GM18519 (cell line): ENCODE data around the gene UBE2U.

Experiments used
- ATAC-seq: cut with Tn5 transposase; IDR thresholded peaks from one replicate; pipeline ENCODE4 v1.9.1; 2021; ENCODE audit warnings: mild to moderate bottlenecking, moderate library complexity; ENCODE audit not compliant: unreplicated experiment, low FRiP score

The UBE2U gene, protein sequence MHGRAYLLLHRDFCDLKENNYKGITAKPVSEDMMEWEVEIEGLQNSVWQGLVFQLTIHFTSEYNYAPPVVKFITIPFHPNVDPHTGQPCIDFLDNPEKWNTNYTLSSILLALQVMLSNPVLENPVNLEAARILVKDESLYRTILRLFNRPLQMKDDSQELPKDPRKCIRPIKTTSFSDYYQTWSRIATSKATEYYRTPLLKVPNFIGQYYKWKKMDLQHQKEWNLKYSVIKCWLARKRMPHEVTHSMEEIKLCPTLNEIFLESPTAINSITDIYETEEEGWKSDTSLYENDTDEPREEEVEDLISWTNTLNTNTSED

DNA sequence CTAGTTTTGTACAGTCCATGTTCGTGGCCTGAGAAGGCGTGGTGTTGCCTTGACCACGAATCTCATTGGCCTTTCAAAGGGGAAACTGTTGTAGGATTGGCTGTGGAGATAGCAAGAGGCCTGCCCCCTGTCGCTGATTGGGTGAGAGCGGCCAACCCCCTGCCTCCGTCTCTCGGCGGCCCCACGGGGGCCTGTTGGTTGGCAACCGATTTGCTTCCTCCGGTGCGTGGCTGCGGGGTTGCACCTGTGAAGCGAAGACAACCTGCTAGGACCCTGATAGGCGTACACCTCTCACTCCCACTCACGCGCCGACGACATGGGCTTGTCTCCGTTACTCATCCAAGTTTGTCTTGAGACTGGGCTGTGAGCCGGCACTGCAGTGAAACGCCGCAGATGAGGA lies at the start of gene UBE2U:
Gene UBE2U, plus strand, starts transcription at position 204 of the 400 bp plus-strand sequence. CDS start 428 bp downstream, outside the sequence.
- ATAC-seq, result no peak

DNA sequence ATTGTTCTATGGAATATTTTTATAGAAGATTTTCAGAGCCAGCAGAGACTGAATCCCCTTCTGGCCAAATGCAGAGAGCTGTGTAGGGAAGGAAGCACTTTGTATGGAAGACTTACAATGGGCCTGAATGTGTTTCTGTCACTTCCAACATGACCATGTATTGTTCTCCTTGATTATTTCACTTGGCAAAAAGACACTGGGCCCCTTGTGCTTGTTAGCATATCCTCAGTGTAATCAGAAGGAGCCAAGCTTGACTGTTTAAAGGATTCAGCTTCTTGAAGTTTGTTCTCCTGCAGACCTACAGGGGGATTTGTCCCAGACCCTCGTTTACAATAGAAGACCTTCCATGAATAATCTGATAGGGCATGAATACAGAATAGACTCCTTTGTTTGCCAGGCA lies 48.1 kb upstream of the UBE2U start:
- no peak for ATAC-seq

DNA sequence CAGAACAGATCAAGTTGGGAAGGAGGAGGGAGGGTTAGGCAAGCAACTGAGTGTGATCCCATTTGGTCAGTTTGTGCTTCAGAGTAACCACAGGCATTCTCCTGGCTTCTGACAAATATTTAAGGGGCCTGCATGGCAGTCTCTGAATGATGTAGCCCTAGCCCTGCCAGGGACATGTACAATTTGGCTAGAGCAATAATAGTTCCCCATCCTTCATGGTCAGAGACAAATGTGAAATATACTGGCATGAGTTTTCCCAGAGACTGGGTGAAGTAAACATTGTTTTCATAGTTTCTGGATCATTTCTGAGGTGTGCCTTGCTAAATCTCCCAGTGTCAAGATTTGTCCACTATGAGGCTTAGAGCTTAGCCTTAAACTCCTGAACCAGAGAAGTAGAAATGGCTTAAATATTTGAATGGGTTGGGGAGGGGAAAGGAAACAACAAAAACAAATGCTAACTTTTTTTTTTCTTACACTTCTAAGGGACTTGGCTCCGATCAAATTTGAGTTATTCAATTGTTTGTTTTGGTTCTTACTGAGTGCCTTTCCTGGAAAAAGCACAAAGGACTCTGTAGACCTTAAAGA lies 42.0 kb upstream of the UBE2U start:
- no peak for ATAC-seq

DNA sequence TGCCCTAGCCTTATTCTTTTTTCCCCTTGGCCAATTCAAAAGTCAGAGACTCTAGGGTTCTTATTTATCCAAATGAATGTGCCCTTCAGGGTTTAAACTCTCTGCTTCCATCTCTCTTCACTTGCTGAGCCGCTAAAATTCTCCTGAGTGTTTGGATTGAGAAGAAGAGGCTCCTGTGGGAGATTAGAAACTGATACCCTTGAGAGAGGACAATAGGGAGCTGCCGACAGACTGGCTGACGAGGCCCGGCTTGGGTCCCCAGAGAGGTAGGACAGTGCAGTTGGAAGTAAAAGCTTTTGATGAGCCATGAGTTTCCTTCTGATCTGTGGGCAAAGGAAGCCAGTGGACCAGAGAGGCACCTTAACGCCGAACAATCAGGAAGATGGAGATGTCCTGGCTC lies 41.3 kb upstream of the UBE2U start:
- no peak for ATAC-seq

DNA sequence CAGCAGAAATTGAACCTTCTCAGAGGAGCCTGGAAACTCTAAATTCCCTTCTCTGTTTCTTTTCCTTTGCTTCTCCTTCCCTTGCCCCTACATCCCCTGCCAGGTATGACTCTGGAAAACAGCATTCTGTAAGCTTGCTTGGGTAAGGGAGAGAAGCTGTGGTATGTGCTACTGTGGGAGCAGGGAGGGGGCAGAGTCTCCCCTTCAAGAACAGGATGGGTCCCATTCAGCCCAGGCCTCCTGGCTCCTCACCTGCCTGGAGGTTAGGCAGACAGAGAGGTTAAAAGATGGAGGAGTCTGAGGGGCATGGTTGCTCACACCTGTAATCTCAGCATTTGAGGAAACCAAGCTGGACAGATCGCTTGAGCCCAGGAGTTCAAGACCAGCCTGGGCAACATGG lies 40.6 kb upstream of the UBE2U start:
- ATAC-seq, result no peak

DNA sequence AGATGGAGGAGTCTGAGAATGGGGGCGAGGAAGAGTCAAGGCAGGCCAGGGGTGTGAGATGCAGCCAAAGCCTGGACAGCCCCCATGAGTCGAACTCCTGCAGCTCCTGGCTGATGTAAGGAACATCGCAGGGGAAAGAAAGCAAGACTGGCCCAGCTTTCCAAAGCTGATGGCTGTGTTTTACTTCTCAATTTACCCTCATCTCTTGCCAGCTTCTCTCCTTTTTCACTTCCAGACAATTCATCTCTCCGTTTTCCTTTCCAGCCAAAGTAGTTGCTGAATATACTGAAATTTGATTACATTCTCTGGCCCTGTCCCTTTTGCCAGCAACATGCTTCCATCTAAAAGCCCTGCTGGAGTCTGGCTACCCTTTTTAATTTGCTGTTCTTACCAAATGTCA lies 40.0 kb upstream of the UBE2U start:
- ATAC-seq, result no peak

DNA sequence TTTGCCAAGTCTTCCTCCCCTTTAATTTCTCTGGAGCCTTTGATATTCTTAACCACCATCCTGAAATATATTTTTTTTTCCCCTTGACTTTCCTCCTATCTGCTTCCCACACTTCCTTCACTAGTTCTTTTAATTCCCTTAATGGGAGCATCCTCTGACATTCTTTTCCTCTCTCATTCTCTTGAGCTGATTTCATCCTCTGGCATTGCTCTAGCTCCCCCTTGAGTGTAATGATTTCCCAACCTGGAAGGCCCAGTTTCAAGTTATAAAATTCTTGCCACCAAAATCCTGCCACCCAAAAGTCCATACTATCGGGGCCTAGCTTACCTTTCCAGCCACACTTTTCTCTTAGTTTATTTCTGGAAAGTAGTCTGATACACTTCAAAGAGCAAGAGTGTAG lies 39.5 kb upstream of the UBE2U start:
- no peak for ATAC-seq

DNA sequence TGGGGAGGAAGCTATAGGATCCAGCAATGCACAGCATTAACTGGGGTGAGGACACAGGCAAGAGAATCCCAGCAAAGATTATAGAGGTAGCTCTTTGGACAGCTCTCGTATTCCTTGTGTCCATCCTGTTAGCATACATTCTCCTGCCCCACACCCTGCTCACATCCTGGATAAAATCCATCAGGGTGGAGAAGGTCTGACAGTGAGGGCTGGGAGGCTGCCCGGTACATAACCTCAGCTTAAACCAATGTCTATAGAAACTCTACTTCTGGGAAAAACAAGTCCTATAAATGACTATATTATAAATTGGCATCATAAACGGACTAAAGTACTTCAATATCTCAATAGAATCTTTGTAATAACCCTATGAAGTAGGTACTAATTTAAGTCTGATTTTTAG lies 36.8 kb upstream of the UBE2U start:
- ATAC-seq, result no peak

DNA sequence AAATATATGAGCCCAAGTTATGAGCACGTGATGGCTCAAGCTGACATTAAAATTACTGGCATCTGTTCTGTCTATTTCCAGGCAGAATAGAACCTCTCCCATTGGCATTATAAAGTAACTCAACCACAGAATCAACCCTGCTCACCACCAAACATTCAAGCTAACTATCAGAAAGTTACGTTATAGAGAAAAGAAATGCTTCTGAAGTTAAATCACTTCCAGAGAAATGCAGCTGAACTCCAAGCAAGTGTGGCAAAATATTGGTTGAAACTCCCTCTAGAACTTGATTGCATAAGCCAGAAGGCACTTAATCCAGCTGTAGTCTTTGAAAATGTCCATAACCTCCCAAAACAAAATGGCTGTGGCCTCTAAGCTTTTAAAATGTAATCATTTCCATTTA lies 36.2 kb upstream of the UBE2U start:
- no peak for ATAC-seq

DNA sequence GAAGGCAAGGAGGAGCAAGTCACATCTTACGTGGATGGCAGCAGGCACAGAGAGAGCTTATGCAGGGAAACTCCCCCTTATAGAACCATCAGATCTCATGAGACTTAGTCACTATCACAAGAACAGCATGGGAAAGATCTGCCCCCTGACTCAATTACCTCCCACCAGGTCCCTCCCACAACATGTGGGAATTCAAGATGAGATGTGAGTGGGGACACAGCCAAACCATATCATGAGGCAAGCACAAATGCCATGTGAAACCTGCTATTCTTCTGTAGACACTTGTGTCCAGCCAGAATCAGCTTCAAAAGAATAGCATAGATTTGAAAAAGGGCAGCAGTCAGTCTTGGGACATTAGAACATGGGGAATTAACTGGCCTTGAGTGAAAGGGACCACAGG lies 32.2 kb upstream of the UBE2U start:
- ATAC-seq, result no peak

DNA sequence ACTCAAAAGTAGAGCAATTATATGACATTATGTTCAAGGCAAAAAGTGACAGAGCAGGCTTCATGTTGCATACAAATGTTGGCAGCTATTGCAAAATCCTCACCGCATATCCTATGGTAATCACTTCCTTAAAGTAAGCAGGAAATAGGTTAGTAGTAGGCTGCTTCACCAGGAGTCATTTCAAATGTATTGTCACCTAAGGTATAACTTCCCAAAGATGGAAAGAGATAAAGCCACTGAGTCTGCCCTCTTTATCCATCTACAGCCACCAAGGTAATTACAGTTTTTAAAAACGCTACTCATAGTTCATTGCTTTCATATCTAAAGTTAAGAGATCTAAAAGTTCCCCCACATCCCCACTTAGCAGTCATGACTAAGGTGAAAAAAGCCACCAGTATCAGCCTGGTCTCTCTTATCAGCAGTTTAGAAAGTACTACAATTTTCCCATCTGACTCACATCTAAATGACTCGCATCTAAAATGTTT lies 31.6 kb upstream of the UBE2U start:
- peak; percentile 62 for ATAC-seq

DNA sequence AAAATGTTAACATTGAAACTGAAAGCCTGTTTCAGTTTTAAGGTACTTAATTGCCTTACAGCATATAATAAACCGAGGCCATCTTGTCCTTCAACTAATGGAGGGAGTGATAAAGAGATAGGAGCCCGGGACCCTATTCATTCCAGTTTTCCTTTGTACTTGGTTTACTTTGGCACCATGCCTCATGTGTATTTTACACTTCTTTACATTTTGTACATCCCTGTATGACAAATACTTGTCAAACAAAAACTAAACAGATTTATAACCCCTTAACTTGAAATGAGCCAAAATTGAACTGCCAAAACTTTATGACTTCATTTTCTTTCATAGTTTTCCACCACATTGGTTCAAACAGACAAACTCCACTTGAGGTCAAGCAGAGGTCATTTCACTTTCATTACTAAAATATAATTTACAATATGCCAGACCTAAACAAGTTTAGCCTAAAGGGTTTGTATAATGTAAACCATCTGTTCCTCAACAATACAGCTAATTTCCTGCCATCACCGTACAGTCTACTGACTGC lies 30.9 kb upstream of the UBE2U start:
- peak; percentile 49 for ATAC-seq

DNA sequence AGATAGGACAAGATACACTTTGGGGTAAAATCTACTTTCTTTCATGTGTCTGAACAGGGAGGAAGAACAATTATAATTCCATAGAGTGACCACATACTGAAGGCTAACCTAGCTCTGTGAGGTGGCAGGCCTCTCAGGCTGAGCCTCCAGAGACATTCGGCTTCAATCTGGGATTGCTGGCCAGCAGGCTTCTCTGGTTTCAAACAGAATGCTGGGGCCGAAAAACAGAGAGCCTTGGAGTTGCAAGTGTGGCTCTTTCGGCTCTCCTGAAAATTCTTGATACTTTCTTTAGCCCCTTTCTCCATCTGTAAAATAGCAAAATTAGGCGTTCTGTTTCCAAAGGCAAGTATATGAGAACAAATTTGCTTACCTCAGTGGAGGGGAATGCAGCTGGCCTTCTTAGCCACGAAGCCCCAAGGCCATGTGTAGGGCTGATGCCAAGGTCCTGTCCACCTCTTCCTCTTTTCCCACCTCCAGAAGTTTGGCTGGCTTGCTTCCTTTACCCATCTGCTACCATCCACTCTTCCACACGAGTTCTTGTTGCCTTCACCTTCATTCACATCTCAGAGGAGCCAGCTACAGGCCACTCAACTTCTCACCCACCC lies 30.0 kb upstream of the UBE2U start:
- no peak for ATAC-seq

DNA sequence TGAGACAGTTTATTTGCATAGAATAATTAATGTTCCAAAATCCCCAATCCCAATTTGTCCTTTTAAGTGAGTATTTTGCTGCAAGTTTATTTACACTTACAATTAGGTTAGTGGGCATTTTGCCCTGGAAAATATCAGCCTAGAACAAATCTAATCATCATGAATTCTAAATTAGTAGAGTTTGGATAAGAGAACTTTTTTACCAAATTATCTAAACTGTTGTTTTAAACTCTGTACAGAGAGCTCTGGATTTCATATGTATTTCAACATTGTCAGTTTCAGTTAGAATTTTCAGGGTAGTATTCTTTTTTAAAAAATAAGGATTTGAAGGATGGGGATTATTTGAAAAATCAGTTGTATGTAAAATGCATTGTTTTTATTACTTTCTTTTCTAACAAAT lies 27.8 kb upstream of the UBE2U start:
- ATAC-seq, result no peak

DNA sequence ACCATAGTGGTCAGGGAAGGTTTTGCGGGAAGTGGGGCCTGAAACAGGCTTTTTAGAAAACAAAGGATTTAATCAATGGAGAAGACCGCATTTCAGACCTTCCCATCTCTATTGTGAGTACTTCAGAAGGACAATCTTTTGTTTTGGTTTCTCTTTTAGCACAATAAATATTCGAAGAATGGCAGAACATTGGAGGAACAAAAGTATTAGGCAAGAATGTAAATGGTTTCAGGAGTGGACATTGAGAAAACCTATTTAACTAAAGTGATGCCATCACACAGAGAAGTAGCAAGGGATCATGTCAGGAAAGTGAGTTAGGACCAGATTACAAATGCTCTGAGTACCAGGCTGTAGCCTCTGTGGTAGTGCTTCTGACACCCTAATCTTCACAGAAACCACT lies 26.8 kb upstream of the UBE2U start:
- no peak for ATAC-seq

DNA sequence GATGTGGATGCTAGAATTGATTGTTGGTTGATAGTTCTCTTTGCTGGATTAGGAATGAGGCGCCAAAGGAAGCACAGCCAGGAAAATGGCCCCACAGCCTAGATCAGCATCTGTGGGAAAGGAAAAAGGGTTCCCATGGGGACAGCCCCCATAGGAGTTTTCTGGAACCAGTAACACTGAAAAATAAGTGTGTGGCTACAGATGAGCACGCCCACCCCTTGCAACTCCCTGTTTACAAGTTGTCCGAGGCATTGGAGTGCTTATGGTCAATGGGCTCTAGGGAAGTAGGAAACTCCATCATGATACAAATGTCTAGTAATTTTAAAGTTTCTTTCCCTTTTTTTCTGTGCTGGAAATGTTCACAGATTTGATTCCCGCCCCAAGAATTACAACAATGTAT lies 23.8 kb upstream of the UBE2U start:
- ATAC-seq, result no peak

DNA sequence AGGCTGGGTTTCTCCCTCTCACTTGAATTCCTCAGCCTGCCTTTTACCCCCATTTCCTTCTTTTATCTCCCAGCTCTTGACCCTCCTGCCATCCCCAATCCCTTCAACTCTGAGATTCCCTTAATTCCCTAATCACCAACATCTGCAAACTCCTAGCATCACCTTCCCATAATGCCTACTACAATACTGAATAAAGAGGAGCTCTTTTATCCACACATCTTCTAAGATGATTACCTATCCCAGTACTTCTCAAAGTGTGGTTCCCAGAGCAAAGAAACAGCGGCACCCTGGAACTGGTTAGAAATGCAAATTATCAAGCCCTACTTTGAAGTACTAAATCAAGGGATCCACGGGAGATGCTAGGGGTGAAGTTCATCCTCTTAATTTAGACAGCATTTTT lies 21.2 kb upstream of the UBE2U start:
- ATAC-seq, result no peak

DNA sequence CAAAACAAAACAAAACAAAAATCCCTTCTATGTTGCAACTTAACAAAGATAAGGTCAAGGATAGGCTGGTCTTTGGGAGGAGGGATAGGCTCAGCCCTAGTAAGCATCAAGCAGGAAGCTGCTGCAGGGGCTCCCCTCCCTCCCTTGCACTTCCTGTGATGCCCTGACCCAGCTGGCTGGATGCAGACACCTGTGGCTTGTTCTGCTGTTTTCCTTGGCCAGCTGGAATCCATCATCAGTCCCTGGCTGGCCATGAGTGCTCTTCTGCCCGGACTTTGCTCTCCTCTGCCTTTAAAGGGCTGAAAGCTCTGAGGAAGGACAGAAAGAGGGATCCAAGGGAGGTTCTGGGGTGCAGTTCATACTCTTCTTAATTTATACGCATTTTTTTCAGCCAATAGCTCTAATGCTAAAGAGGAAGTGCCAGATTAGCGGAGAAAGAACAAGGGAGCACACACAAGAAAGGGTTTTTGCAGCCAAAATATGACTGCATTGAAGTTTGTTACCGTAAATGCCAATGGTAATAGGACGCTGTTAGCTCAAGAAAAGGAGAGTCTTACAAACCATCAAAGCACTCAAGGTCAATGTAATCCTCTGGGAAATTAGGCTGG lies 19.9 kb upstream of the UBE2U start:
- ATAC-seq, result no peak

DNA sequence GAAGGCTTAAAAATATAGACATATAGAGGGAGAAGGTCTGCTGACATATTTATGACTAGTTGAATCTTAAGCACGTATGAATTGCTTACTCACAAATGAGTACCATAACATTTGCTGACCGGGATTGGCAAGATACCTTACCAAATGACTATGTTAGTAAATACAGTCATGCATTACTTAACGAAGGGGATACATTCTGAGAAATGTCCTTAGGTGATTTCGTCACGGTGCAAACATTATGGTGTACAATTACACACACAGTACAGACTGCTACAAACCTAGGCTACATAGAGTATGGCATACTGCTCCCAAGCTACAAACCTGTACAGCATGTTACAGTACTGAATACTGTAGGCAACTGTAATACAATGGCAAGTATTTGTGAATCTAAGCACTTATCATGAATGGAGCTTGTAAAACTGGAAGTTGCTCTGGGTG lies 19.4 kb upstream of the UBE2U start:
- ATAC-seq, result no peak

DNA sequence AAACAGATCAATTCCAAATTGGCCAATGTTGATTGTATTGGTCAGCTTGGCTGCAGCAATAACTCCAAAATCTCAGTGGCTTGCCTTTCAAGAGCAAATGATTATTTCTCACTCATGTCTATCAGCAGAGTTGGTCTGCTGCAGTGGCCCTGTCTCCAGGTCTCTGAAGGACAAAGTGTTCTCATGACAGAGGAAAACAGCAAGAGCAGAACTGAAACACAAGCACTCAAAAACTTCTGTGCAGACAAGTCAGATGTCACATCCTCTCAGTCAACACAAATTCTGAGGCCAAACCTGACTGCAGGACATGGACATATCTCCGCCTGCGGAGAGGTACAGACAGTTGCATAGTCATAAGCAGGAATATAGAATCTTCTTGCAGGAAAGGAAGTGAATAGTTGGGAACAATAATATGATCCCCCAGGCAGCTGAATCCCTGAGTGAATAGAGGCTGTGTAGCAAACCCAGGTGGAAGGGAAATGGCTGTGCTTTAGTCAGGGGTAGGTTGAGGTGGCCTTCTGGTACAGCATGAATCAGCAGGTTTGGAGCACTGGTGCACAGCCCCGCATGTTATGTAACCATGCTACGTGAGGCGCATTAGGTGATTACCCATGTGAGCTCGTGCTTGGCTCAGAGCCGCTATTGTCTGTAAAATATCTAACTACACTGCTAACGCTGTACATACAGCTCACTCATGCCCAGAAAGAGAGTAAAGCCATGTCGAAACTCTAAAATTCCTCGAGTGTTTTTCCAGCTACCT lies 17.1 kb upstream of the UBE2U start:
- ATAC-seq, result no peak

DNA sequence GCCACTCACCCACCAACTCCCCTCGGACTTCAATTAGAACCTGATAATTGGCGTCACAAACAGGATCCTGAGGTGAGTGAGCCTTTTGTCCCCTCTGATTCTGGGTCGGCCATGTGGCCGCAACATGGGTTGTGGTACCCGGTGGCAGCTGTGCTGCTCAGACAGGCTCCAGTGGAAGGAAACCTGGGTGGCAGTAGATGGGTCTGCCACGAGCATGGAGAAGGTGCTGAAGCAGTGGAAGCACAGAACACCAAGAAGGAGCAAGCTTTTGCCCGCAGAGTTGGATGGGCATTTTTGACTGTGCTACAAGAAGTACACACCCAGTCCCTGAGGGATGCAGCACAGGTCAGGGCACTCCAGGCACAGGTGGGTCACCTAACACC lies 16.5 kb upstream of the UBE2U start:
- ATAC-seq, result no peak
